SK-N-SH (cell line): ENCODE measurements around the gene CAPN11.

Experiments
- EZH2phosphoT487 ChIP-seq: fragments of 200-600 bp; sonication (generic); IDR thresholded peaks from 2 replicates; pipeline ENCODE4 v1.6.1; 2017; ENCODE audit warnings: low read depth, mixed run types, mild to moderate bottlenecking, antibody characterized with exemption, moderate library complexity, borderline replicate concordance
- SIN3A ChIP-seq: IDR thresholded peaks from 2 replicates; pipeline ENCODE4 v1.6.1; 2012; ENCODE audit warnings: low read depth, mild to moderate bottlenecking, low read length, moderate library complexity, borderline replicate concordance

GRCh38 chr6:44185953-44186634 is 27.5 kb downstream of the CAPN11 start:
- TF ChIP-seq SIN3A, result no peak
- TF ChIP-seq EZH2phosphoT487, result no peak
